Uterus (tissue), 2 donors: ENCODE results near the gene RABGAP1L.

ENCODE experiments used
- CTCF ChIP-seq, 4 experiments: fragments of 200-600 bp in 2 of 4; fragments of 450-650 bp in 2 of 4; sonication (generic) in 2 of 4; IDR thresholded peaks; one replicate each; pipeline ENCODE4 v1.5.1; 2016 to 2019; ENCODE audit warnings: antibody characterized with exemption in 4 of 4, mild to moderate bottlenecking in 2 of 4, moderate library complexity in 1 of 4
- POLR2A ChIP-seq, 2 donors: fragments of 450-650 bp; IDR thresholded peaks; one replicate each; pipeline ENCODE4 v1.6.1; 2016; ENCODE audit warnings: antibody characterized with exemption in 2 of 2, mild to moderate bottlenecking in 1 of 2, moderate library complexity in 1 of 2

- TF ChIP-seq CTCF (IDR thresholded peaks at IDR 0.05) (no peak), POLR2A (IDR thresholded peaks at IDR 0.05) (no peak)
Measured at GRCh38 chr1:174923820-174924219, 764.5 kb downstream of the RABGAP1L start.
